Fibroblast of mammary gland (primary cell): Measurements from ENCODE around the gene THYN1.
"Not testable (repeated sequence)": the region's sequence is repeated elsewhere in the genome, so short reads cannot be mapped to it uniquely, and the experiment has no call there.

ENCODE experiments used
- DNase-seq: peaks from one replicate; pipeline ENCODE4 v3.0.0-alpha.2; 2010; ENCODE audit warnings: low read depth
- H3K4me3 ChIP-seq: 2 replicates; pipeline ENCODE4 v1.5.1; 2011; ENCODE audit warnings: low read depth, mild to moderate bottlenecking, low read length, moderate library complexity; ENCODE audit not compliant: control insufficient read depth
- CTCF ChIP-seq: conservative IDR thresholded peaks from 2 replicates; pipeline ENCODE4 v1.5.1; 2011; ENCODE audit warnings: low read depth, low read length, inconsistent platforms; ENCODE audit not compliant: control insufficient read depth, insufficient read depth

Gene THYN1

GRCh38 chr11:134289789-134290188, 36.6 kb upstream of the THYN1 start:
- no peak for TF ChIP-seq CTCF
- no peak overlapping the region for H3K4me3 ChIP-seq
- DNase-seq, result no peak

GRCh38 chr11:134289167-134289566, 36.0 kb upstream of the THYN1 start:
- H3K4me3 ChIP-seq, result no peak overlapping the region
- TF ChIP-seq CTCF, result no peak
- DNase-seq, result no peak

DNA sequence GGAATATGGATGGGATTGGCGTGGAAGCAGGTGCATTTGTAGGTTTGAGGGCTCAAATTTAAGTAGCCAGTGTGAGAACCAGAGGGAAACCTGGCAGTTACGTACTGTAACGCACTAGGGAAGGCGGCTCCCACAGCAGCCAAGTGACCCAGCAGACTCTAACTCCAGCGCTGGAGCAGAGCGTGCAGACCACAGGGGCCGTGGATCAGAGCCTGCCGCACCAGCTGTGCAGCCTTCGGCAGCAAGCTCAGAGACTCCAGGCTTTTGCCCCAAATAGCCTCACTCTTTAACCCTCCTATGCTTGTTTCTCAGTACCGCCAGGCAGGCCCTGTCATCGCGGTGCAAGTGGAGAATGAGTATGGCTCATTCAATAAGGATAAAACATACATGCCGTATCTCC, 35.3 kb upstream of the THYN1 start:
- no peak for DNase-seq
- TF ChIP-seq CTCF, result no peak
- no peak overlapping the region for H3K4me3 ChIP-seq

GRCh38 chr11:134287561-134287960, 34.4 kb upstream of the THYN1 start:
- no peak for TF ChIP-seq CTCF
- H3K4me3 ChIP-seq, result no peak overlapping the region
- DNase-seq, result no peak

DNA sequence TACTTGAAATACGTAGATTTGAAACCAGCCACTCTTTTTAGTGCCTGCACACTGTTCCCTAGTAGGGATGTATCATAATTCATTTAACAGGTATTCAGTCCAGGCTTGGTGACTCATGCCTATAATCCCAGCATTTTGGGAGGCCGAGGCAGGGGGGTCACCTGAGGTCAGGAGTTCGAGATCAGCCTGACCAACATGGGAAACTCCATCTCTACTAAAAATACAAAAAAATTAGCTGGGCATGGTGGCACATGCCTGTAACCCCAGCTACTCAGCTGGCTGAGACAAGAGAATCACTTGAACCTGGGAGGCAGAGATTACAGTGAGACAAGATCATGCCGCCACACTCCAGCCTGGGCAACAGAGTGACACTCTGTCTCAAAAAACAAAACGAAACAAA, 31.2 kb upstream of the THYN1 start:
- not testable (repeated sequence) for H3K4me3 ChIP-seq, DNase-seq

GRCh38 chr11:134283461-134284230, 30.5 kb upstream of the THYN1 start:
- no peak overlapping the region for H3K4me3 ChIP-seq
- no peak for TF ChIP-seq CTCF
- DNase-seq, result no peak

- DNase-seq, result no peak
- no peak overlapping the region for H3K4me3 ChIP-seq
- no peak for TF ChIP-seq CTCF
Measured at GRCh38 chr11:134282121-134283045, 29.2 kb upstream of the THYN1 start.

- not testable (repeated sequence) for DNase-seq, H3K4me3 ChIP-seq
Measured at GRCh38 chr11:134281635-134282034, 28.5 kb upstream of the THYN1 start.
